H1 (cell line): Measurements from ENCODE around the gene HOXA10. TPM values are rescaled to one million over a fixed set of nuclear protein-coding genes. Genes with fewer than 3 reads are reported as not detected.

Experiments
- CTCF ChIA-PET: fragments of 300-600 bp; sonication (Branson Sonifier 250); formaldehyde crosslinking; loops from one replicate; lab custom pipeline; 2021; ENCODE audit not compliant: partially characterized antibody; lab: Charles Lee
- POLR2A ChIA-PET: fragments of 300-600 bp; sonication (Branson Sonifier 250); formaldehyde crosslinking; loops from one replicate; lab custom pipeline; 2021; ENCODE audit warnings: inconsistent platforms; ENCODE audit not compliant: partially characterized antibody; lab: Charles Lee
- DNase-seq, 2 experiments: peaks; one replicate each; pipeline versions ENCODE4 v3.0.0 to v3.0.0-alpha.2; 2010 to 2022; ENCODE audit warnings: low spot score in 2 of 2, low read depth in 1 of 2, mixed read lengths in 1 of 2
- FAIRE-seq: peaks from 2 replicates; lab custom pipeline; 2011; peaks lifted over from hg19 to GRCh38; lab: Jason Lieb, UNC
- H2AFZ ChIP-seq: 2 replicates; pipeline ENCODE4 v1.8.1; 2012; ENCODE audit warnings: low read length, inconsistent platforms
- H2AK5ac ChIP-seq: 2 replicates; pipeline ENCODE4 v1.6.1; 2013; ENCODE audit warnings: low read depth, low read length
- H2BK120ac ChIP-seq: replicated peaks from 2 replicates; pipeline ENCODE3; 2013; ENCODE audit warnings: low read depth, low read length, inconsistent platforms
- H2BK12ac ChIP-seq: 2 replicates; pipeline ENCODE4 v1.6.1; 2013; ENCODE audit warnings: low read depth, low read length
- H2BK15ac ChIP-seq: 2 replicates; pipeline ENCODE4 v1.6.1; 2013; ENCODE audit warnings: low read length
- H2BK20ac ChIP-seq: 2 replicates; pipeline ENCODE4 v1.6.1; 2013; ENCODE audit warnings: low read length
- H2BK5ac ChIP-seq: 2 replicates; pipeline ENCODE4 v1.6.1; 2013; ENCODE audit warnings: low read depth, low read length
- H3K14ac ChIP-seq: 2 replicates; pipeline ENCODE4 v1.6.1; 2013; ENCODE audit warnings: inconsistent platforms; ENCODE audit not compliant: insufficient read length
- H3K18ac ChIP-seq: 2 replicates; pipeline ENCODE4 v1.6.1; 2013; ENCODE audit warnings: low read length; ENCODE audit errors: extremely low read depth
- H3K23ac ChIP-seq: 2 replicates; pipeline ENCODE4 v1.6.1; 2013; ENCODE audit warnings: inconsistent platforms; ENCODE audit not compliant: insufficient read length
- H3K23me2 ChIP-seq: 2 replicates; pipeline ENCODE4 v1.6.1; 2013; ENCODE audit warnings: low read depth, low read length
- H3K27ac ChIP-seq: 2 replicates; pipeline ENCODE4 v1.6.1; 2011; ENCODE audit warnings: low read depth, low read length, inconsistent platforms
- H3K27me3 ChIP-seq, 4 experiments: replicated peaks in 1 of 4; 1 replicate in 1 of 4; 2 replicates in 3 of 4; pipeline versions ENCODE4 v1.6.1 to v1.8.1; 2011 to 2013; ENCODE audit warnings: low read length in 3 of 4, mild to moderate bottlenecking in 3 of 4, inconsistent platforms in 2 of 4, mixed read lengths in 2 of 4, moderate library complexity in 1 of 4; ENCODE audit not compliant: control insufficient read depth in 3 of 4, insufficient read depth in 3 of 4; ENCODE audit errors: extremely low read depth in 1 of 4
- H3K36me3 ChIP-seq, 4 experiments: 2 replicates each; pipeline versions ENCODE4 v1.6.1 to v1.8.1; 2011 to 2013; ENCODE audit warnings: mild to moderate bottlenecking in 4 of 4, low read length in 3 of 4, moderate library complexity in 2 of 4, control low read depth in 1 of 4, inconsistent platforms in 1 of 4; ENCODE audit not compliant: insufficient read depth in 4 of 4, control insufficient read depth in 2 of 4
- H3K4ac ChIP-seq: replicated peaks from 2 replicates; pipeline ENCODE3; 2013; ENCODE audit warnings: low read length, low read depth, mixed read lengths, inconsistent platforms; ENCODE audit not compliant: insufficient read length
- H3K4me1 ChIP-seq, 4 experiments: replicated peaks in 1 of 4; 1 replicate in 1 of 4; 2 replicates in 3 of 4; pipeline versions ENCODE4 v1.6.1 to v1.8.1; 2011 to 2013; ENCODE audit warnings: low read length in 3 of 4, inconsistent platforms in 2 of 4, mixed read lengths in 1 of 4; ENCODE audit not compliant: insufficient read depth in 4 of 4, control insufficient read depth in 3 of 4
- H3K4me2 ChIP-seq, 2 experiments: 2 replicates each; pipeline versions ENCODE4 v1.6.1 to v1.8.1; 2011 to 2013; ENCODE audit warnings: low read depth in 2 of 2, low read length in 2 of 2, control low read depth in 1 of 2, inconsistent platforms in 1 of 2, mild to moderate bottlenecking in 1 of 2; ENCODE audit not compliant: insufficient read depth in 1 of 2
- H3K4me3 ChIP-seq, 4 experiments: fragments of 200-600, 300-600 bp in 1 of 4; sonication (generic), shearing (Covaris generic), sonication (Bioruptor Twin) in 1 of 4; 2 replicates each; pipeline versions ENCODE4 v1.5.1 to v1.8.1; 2011 to 2016; ENCODE audit warnings: low read length in 4 of 4, low read depth in 3 of 4, control low read depth in 2 of 4, inconsistent platforms in 2 of 4, mild to moderate bottlenecking in 2 of 4, mixed read lengths in 1 of 4, moderate library complexity in 1 of 4; ENCODE audit not compliant: insufficient read depth in 2 of 4; ENCODE audit errors: extremely low read depth in 1 of 4
- H3K56ac ChIP-seq: replicated peaks from 2 replicates; pipeline ENCODE3; 2013; ENCODE audit warnings: low read depth, mild to moderate bottlenecking, mixed read lengths, low read length, inconsistent platforms; ENCODE audit not compliant: insufficient read length
- H3K79me1 ChIP-seq: 2 replicates; pipeline ENCODE4 v1.6.1; 2013; ENCODE audit warnings: low read depth, low read length, control low read depth
- H3K79me2 ChIP-seq, 2 experiments: 2 replicates each; pipeline versions ENCODE4 v1.6.1 to v1.8.1; 2012 to 2013; ENCODE audit warnings: low read length in 2 of 2, mild to moderate bottlenecking in 2 of 2, inconsistent platforms in 1 of 2; ENCODE audit not compliant: insufficient read depth in 2 of 2, control insufficient read depth in 1 of 2
- H3K9ac ChIP-seq, 4 experiments: replicated peaks in 1 of 4; 1 replicate in 1 of 4; 2 replicates in 3 of 4; pipeline versions ENCODE4 v1.6.1 to v1.8.1; 2011 to 2013; ENCODE audit warnings: low read depth in 3 of 4, low read length in 3 of 4, control low read depth in 2 of 4, mild to moderate bottlenecking in 2 of 4, moderate library complexity in 2 of 4, inconsistent platforms in 1 of 4; ENCODE audit errors: extremely low read depth in 1 of 4
- H3K9me3 ChIP-seq, 2 experiments: 2 replicates each; pipeline versions ENCODE4 v1.6.1 to v1.8.1; 2012 to 2013; ENCODE audit warnings: mild to moderate bottlenecking in 2 of 2, moderate library complexity in 2 of 2, control low read depth in 1 of 2, inconsistent platforms in 1 of 2, low read depth in 1 of 2, low read length in 1 of 2, mixed read lengths in 1 of 2; ENCODE audit not compliant: insufficient read depth in 2 of 2
- H4K20me1 ChIP-seq, 2 experiments: replicated peaks in 1 of 2; 2 replicates each; pipeline versions ENCODE3 to v1.8.1; 2011 to 2013; ENCODE audit warnings: inconsistent platforms in 2 of 2, low read length in 2 of 2, mild to moderate bottlenecking in 1 of 2; ENCODE audit not compliant: insufficient read depth in 2 of 2, control insufficient read depth in 1 of 2
- H4K5ac ChIP-seq: 2 replicates; pipeline ENCODE4 v1.6.1; 2013; ENCODE audit warnings: low read length, low read depth, mixed read lengths, inconsistent platforms; ENCODE audit not compliant: insufficient read length
- H4K8ac ChIP-seq: 2 replicates; pipeline ENCODE4 v1.8.0; 2013; ENCODE audit warnings: mild to moderate bottlenecking, moderate library complexity, low read length, inconsistent platforms; ENCODE audit not compliant: insufficient read depth; ENCODE audit errors: extremely low read depth
- H4K91ac ChIP-seq: replicated peaks from 2 replicates; pipeline ENCODE3; 2013; ENCODE audit warnings: low read length, mixed read lengths, inconsistent platforms; ENCODE audit not compliant: insufficient read length
- CBX8 ChIP-seq: fragments of 300-800, 300-1000 bp; sonication (generic); IDR thresholded peaks from 2 replicates; pipeline ENCODE4 v1.7.1; 2016; ENCODE audit warnings: low read depth, low read length, borderline replicate concordance
- EZH2 ChIP-seq: fragments of 200-600 bp; sonication (generic); IDR thresholded peaks from 2 replicates; pipeline ENCODE4 v1.7.1; 2012; ENCODE audit warnings: low read depth, mild to moderate bottlenecking, moderate library complexity, low read length, inconsistent platforms; ENCODE audit not compliant: severe bottlenecking
- FOSL1 ChIP-seq: IDR thresholded peaks from 2 replicates; pipeline ENCODE4 v1.6.1; 2011; ENCODE audit warnings: mild to moderate bottlenecking, low read depth, low read length, moderate library complexity; ENCODE audit not compliant: insufficient read depth
- HDAC2 ChIP-seq, 2 experiments: fragments of 300-600 bp in 1 of 2; sonication (generic) in 1 of 2; IDR thresholded peaks; 2 replicates each; pipeline ENCODE4 v1.6.1; 2011 to 2012; ENCODE audit warnings: low read depth in 2 of 2, low read length in 2 of 2, mild to moderate bottlenecking in 2 of 2, moderate library complexity in 2 of 2, borderline replicate concordance in 1 of 2, inconsistent platforms in 1 of 2
- KDM1A ChIP-seq: fragments of 200-600, 300-600 bp; sonication (generic); IDR thresholded peaks from 2 replicates; pipeline ENCODE4 v1.7.1; 2016; ENCODE audit warnings: mild to moderate bottlenecking, low read length, borderline replicate concordance
- NRF1 ChIP-seq: IDR thresholded peaks from 2 replicates; pipeline ENCODE4 v1.6.1; 2011; ENCODE audit warnings: mild to moderate bottlenecking, low read depth, low read length, improper control_type of control experiment
- PHF8 ChIP-seq: fragments of 200-600 bp; sonication (generic); conservative IDR thresholded peaks from 2 replicates; pipeline ENCODE4 v1.7.1; 2012; ENCODE audit warnings: low read depth, mild to moderate bottlenecking, inconsistent platforms, low read length, moderate library complexity
- POLR2A ChIP-seq, 2 experiments: IDR thresholded peaks; 1 replicate in 1 of 2; 2 replicates in 1 of 2; pipeline ENCODE4 v1.6.1; 2011; ENCODE audit warnings: low read depth in 2 of 2, low read length in 2 of 2, mild to moderate bottlenecking in 2 of 2; ENCODE audit errors: control extremely low read depth in 1 of 2
- SIN3A ChIP-seq, 2 experiments: IDR thresholded peaks in 1 of 2; conservative IDR thresholded peaks in 1 of 2; 2 replicates each; pipeline ENCODE4 v1.6.1; 2011 to 2012; ENCODE audit warnings: low read length in 2 of 2, improper control_type of control experiment in 1 of 2, low read depth in 1 of 2, mild to moderate bottlenecking in 1 of 2
- SP2 ChIP-seq: IDR thresholded peaks from 2 replicates; pipeline ENCODE4 v1.6.1; 2012; ENCODE audit warnings: mild to moderate bottlenecking, low read length, inconsistent platforms
- SRF ChIP-seq: IDR thresholded peaks from 2 replicates; pipeline ENCODE4 v1.6.1; 2011; ENCODE audit warnings: mild to moderate bottlenecking, low read depth, low read length, moderate library complexity
- TEAD4 ChIP-seq: IDR thresholded peaks from 2 replicates; pipeline ENCODE4 v1.6.1; 2012; ENCODE audit warnings: low read depth, low read length, inconsistent platforms, mixed read lengths
- WGBS, 2 experiments: shearing (Covaris generic) in 1 of 2; methylation state at CpG; one replicate each; pipeline versions ENCODE4 v1.1.6 to v1.1.7; 2013 to 2015; ENCODE audit warnings: low lambda C conversion rate in 2 of 2, mixed read lengths in 2 of 2, inconsistent platforms in 1 of 2, low coverage in 1 of 2, missing lambda C conversion rate in 1 of 2; ENCODE audit not compliant: insufficient replicate concordance in 2 of 2, insufficient coverage in 1 of 2, insufficient read length in 1 of 2; ENCODE audit errors: extremely low coverage in 1 of 2, missing lambda C conversion rate in 1 of 2; 5-methylcytosine and 5-hydroxymethylcytosine counted together
- polyA plus RNA-seq, 7 experiments: library from polyadenylated mRNA; depleted of rRNA in 3 of 7; stranded (reverse) in 5 of 7; unstranded in 2 of 7; fragments of >200 nt in 5 of 7; fragments of 200-250 nt in 2 of 7; gene quantifications; 1 replicate in 5 of 7; 2 replicates in 1 of 7; 4 replicates in 1 of 7; pipeline versions ENCODE4 v1.2.1 to v1.2.3, GENCODE V29; 2011 to 2013; ENCODE audit warnings: missing spikeins in 2 of 7, mixed read lengths in 2 of 7
- total RNA-seq: library from RNA; stranded (reverse); fragmentation: NEBNext Ultra II Directional; extraction: Animal tissue kit (Norgen Biotek cat#: 25700); gene quantifications from 2 replicates; pipeline ENCODE4 v1.2.1, GENCODE V29; 2021

The HOXA10 gene
- total and polyA plus RNA-seq, 2 of the 8 experiments (the other 6 are each of a cell fraction or from before 2014, with no cell fraction given), result not detected

DNA sequence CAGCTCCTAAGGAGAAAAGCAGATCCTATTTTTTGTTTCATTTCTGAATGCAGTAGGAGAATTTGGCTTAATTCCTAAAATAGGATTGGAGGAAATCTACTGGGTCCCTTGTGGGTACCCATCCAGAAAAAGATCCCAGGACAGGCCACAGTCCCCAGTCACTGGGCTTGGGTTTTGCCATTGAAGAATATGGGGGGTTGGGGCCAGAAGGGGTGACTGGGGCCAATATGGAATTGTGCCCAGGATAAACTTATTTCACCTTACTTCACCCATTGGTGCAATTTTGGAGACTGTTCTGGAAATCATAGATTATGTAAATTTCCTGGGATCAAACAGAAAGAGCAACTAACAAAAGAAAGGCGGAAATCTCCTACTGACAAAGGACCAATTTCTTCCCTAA lies 35.6 kb downstream of the HOXA10 start:
- ChIA-PET CTCF (no interaction called here), POLR2A (no interaction called here)
- no peak overlapping the region for H3K9ac ChIP-seq
- no peak overlapping the region for H2BK15ac ChIP-seq
- H2BK12ac ChIP-seq, result no peak overlapping the region
- H3K4ac ChIP-seq, result no peak overlapping the region
- peaks cover 8% of the 10 kb centered on the region for H3K23me2 ChIP-seq
- H2BK5ac ChIP-seq, result no peak overlapping the region
- H3K18ac ChIP-seq, result no peak overlapping the region
- no peak overlapping the region for H2AK5ac ChIP-seq
- peaks cover 0 to 10% (median 0%) of the 10 kb centered on the region in 4 experiments; a peak in 1 of 8 replicates for H3K36me3 ChIP-seq
- no peak overlapping the region for H3K4me2 ChIP-seq
- H3K27me3 ChIP-seq, result peaks cover 98 to 100% (median 100%) of the 10 kb centered on the region in 4 experiments
- peaks cover 18 to 21% of the 10 kb centered on the region in 2 experiments for H4K20me1 ChIP-seq
- no peak overlapping the region for H4K5ac ChIP-seq
- DNase-seq, result no peak
- H3K27ac ChIP-seq, result no peak overlapping the region
- no peak overlapping the region for H2BK20ac ChIP-seq
- H4K8ac ChIP-seq, result no peak overlapping the region
- no peak overlapping the region for H3K56ac ChIP-seq
- peaks cover 0 to 6% (median 3%) of the 10 kb centered on the region in 4 experiments; a peak in 4 of 7 replicates for H3K4me1 ChIP-seq
- no peak overlapping the region for H3K14ac ChIP-seq
- H3K23ac ChIP-seq, result no peak overlapping the region
- H4K91ac ChIP-seq, result no peak overlapping the region
- H2BK120ac ChIP-seq, result no peak overlapping the region
- FAIRE-seq, result no peak
- no peaks in the 10 kb centered on the region for H3K79me2 ChIP-seq
- H2AFZ ChIP-seq, result no peak overlapping the region
- no peaks in the 10 kb centered on the region for H3K9me3 ChIP-seq
- no peaks in the 10 kb centered on the region for H3K79me1 ChIP-seq
- WGBS, 2 experiments, result 36% methylated on average over 1 of the region's 1 CpG; no CpG with 5 or more reads in 1 of the 2 experiments
- no peak overlapping the region for H3K4me3 ChIP-seq
- no peak for TF ChIP-seq PHF8
- TF ChIP-seq SIN3A (conservative IDR thresholded peaks at IDR 0.05 in 1 of 2, IDR thresholded peaks at IDR 0.05 in 1 of 2; ENCODE audit: low read depth in 1 of 2, low read length in 2 of 2), result no peak
- no peak for TF ChIP-seq EZH2
- TF ChIP-seq SRF, result no peak
- TF ChIP-seq KDM1A, result no peak
- no peak for TF ChIP-seq SP2
- no peak for TF ChIP-seq POLR2A (IDR thresholded peaks at IDR 0.05; ENCODE audit: control extremely low read depth in 1 of 2, low read depth in 2 of 2, low read length in 2 of 2)
- TF ChIP-seq NRF1, result no peak
- TF ChIP-seq FOSL1, result no peak
- TF ChIP-seq HDAC2 (IDR thresholded peaks at IDR 0.05; ENCODE audit: borderline replicate concordance in 1 of 2, low read depth in 2 of 2, low read length in 2 of 2), result no peak
- no peak for TF ChIP-seq CBX8
- TF ChIP-seq TEAD4, result no peak
